GM18909 (cell line): Measurements from ENCODE around the gene MRPS14.
A peak's percentile ranks its signal among the peaks of the same experiment; 100 is the strongest.

Experiments
- ATAC-seq: cut with Tn5 transposase; IDR thresholded peaks from one replicate; pipeline ENCODE4 v1.9.1; 2021; ENCODE audit warnings: mild to moderate bottlenecking; ENCODE audit not compliant: unreplicated experiment, poor library complexity

The MRPS14 gene

GRCh38 chr1:174989536-174990220, 33.5 kb downstream of the MRPS14 start:
- no peak for ATAC-seq

GRCh38 chr1:174988986-174989385, 34.2 kb downstream of the MRPS14 start:
- peak; percentile 55 for ATAC-seq

- ATAC-seq, result no peak
Measured at GRCh38 chr1:174988539-174988938, 34.7 kb downstream of the MRPS14 start.

GRCh38 chr1:174984952-174985351, 38.3 kb downstream of the MRPS14 start:
- ATAC-seq, result no peak

GRCh38 chr1:174982971-174983689, 40.1 kb downstream of the MRPS14 start:
- no peak for ATAC-seq

- no peak for ATAC-seq
Measured at GRCh38 chr1:174976436-174977108, 46.7 kb downstream of the MRPS14 start.

- no peak for ATAC-seq
Measured at GRCh38 chr1:174975764-174976163, 47.5 kb downstream of the MRPS14 start.

- ATAC-seq, result no peak
Measured at GRCh38 chr1:174974711-174975119, 48.5 kb downstream of the MRPS14 start.

GRCh38 chr1:174971902-174972301, 51.3 kb downstream of the MRPS14 start:
- no peak for ATAC-seq

GRCh38 chr1:174971466-174971865, 51.8 kb downstream of the MRPS14 start:
- no peak for ATAC-seq

GRCh38 chr1:174969977-174970376, 53.2 kb downstream of the MRPS14 start:
- ATAC-seq, result no peak

- peak; percentile 75 for ATAC-seq
Measured at GRCh38 chr1:174968750-174969244, 54.4 kb downstream of the MRPS14 start.

- no peak for ATAC-seq
Measured at GRCh38 chr1:174967845-174968705, 55.1 kb downstream of the MRPS14 start.

- ATAC-seq, result no peak
Measured at GRCh38 chr1:174966008-174966572, 57.1 kb downstream of the MRPS14 start.

- no peak for ATAC-seq
Measured at GRCh38 chr1:174965362-174966007, 57.7 kb downstream of the MRPS14 start.

GRCh38 chr1:174964972-174965361, 58.3 kb downstream of the MRPS14 start:
- ATAC-seq, result no peak

GRCh38 chr1:174964261-174964971, 58.8 kb downstream of the MRPS14 start:
- no peak for ATAC-seq

GRCh38 chr1:174963529-174964125, 59.6 kb downstream of the MRPS14 start:
- ATAC-seq, result no peak
